Liver (tissue), 3 donors: Measurements from ENCODE around the gene ATP5IF1.

Source experiments
- ATF3 ChIP-seq: IDR thresholded peaks from 2 replicates; pipeline ENCODE4 v1.6.1; 2016; ENCODE audit warnings: antibody characterized with exemption
- CTCF ChIP-seq: fragments of 150-350 bp; IDR thresholded peaks from 2 replicates; pipeline ENCODE4 v1.5.1; 2017; ENCODE audit warnings: improper control_type of control experiment, low read depth, low read length; ENCODE audit not compliant: missing input control
- FOXA1 ChIP-seq: IDR thresholded peaks from 2 replicates; pipeline ENCODE4 v1.6.1; 2016; ENCODE audit warnings: antibody characterized with exemption
- GABPA ChIP-seq, 2 donors: IDR thresholded peaks in 1 of 2; conservative IDR thresholded peaks in 1 of 2; 2 replicates each; pipeline ENCODE4 v1.6.1; 2016; ENCODE audit warnings: antibody characterized with exemption in 2 of 2, mild to moderate bottlenecking in 1 of 2, moderate library complexity in 1 of 2
- JUND ChIP-seq, 2 donors: IDR thresholded peaks; 2 replicates each; pipeline ENCODE4 v1.6.1; 2016; ENCODE audit warnings: antibody characterized with exemption in 2 of 2
- REST ChIP-seq: IDR thresholded peaks from 2 replicates; pipeline ENCODE4 v1.6.1; 2016; ENCODE audit warnings: antibody characterized with exemption, mild to moderate bottlenecking
- donor health status: healthy.
- donor health status: healthy.

GRCh38 chr1:28246427-28246832, 10.5 kb downstream of the ATP5IF1 start:
- no peak for TF ChIP-seq CTCF
- TF ChIP-seq JUND (IDR thresholded peaks at IDR 0.05): no peak
- TF ChIP-seq ATF3: no peak
- TF ChIP-seq REST: no peak
- TF ChIP-seq FOXA1: no peak
- TF ChIP-seq GABPA (IDR thresholded peaks at IDR 0.05 in 1 of 2, conservative IDR thresholded peaks at IDR 0.05 in 1 of 2): no peak
